CD8-positive, alpha-beta memory T cell (primary cell): Measurements from ENCODE around the gene NOCT. TPM values are rescaled to one million over a fixed set of nuclear protein-coding genes. Genes with fewer than 3 reads are reported as not detected.

ENCODE experiments used
- CTCF ChIA-PET: fragments of 350-600 bp; sonication (Branson Sonifier 250); formaldehyde crosslinking; loops from one replicate; lab custom pipeline; 2021; ENCODE audit warnings: antibody characterized with exemption; lab: Charles Lee
- POLR2A ChIA-PET: fragments of 350-600 bp; sonication (Branson Sonifier 250); formaldehyde crosslinking; loops from one replicate; lab custom pipeline; 2021; ENCODE audit warnings: antibody characterized with exemption; lab: Charles Lee
- DNase-seq, 5 donors: peaks; one replicate each; pipeline versions ENCODE4 v3.0.0 to v3.0.0-alpha.2; 2020 to 2022; ENCODE audit warnings: mixed read lengths in 1 of 5
- H3K27ac ChIP-seq: one replicate; pipeline ENCODE4 v1.7.0; 2013; ENCODE audit warnings: low read depth, mild to moderate bottlenecking, low read length, moderate library complexity
- H3K27me3 ChIP-seq: 2 replicates; pipeline ENCODE4 v1.7.0; 2013; ENCODE audit warnings: low read length, mild to moderate bottlenecking; ENCODE audit not compliant: insufficient read depth, poor library complexity, severe bottlenecking
- H3K36me3 ChIP-seq: 2 replicates; pipeline ENCODE4 v1.7.0; 2013; ENCODE audit warnings: mild to moderate bottlenecking, low read length, moderate library complexity; ENCODE audit not compliant: insufficient read depth
- H3K4me1 ChIP-seq: 2 replicates; pipeline ENCODE4 v1.7.0; 2013; ENCODE audit warnings: mild to moderate bottlenecking, low read length, moderate library complexity; ENCODE audit not compliant: insufficient read depth
- H3K4me3 ChIP-seq: 2 replicates; pipeline ENCODE4 v1.7.0; 2013; ENCODE audit warnings: mild to moderate bottlenecking, low read length
- H3K9me3 ChIP-seq: 2 replicates; pipeline ENCODE4 v1.7.0; 2013; ENCODE audit warnings: mild to moderate bottlenecking, low read length
- H3K27ac Mint-ChIP-seq, 8 donors: one replicate each; pipeline ENCODE4 v1.8.0; 2020 to 2021; ENCODE audit warnings: mixed read lengths in 8 of 8, mild to moderate bottlenecking in 6 of 8, inconsistent platforms in 3 of 8, moderate library complexity in 3 of 8
- H3K27me3 Mint-ChIP-seq, 2 donors: one replicate each; pipeline ENCODE4 v1.8.0; 2020 to 2021; ENCODE audit warnings: mixed read lengths in 2 of 2, mild to moderate bottlenecking in 1 of 2, moderate library complexity in 1 of 2
- H3K36me3 Mint-ChIP-seq, 3 donors: one replicate each; pipeline ENCODE4 v1.8.0; 2020 to 2021; ENCODE audit warnings: mixed read lengths in 3 of 3, inconsistent platforms in 1 of 3, mild to moderate bottlenecking in 1 of 3
- H3K4me1 Mint-ChIP-seq, 3 donors: one replicate each; pipeline ENCODE4 v1.8.0; 2020 to 2021; ENCODE audit warnings: mixed read lengths in 3 of 3, inconsistent platforms in 1 of 3, mild to moderate bottlenecking in 1 of 3
- H3K4me3 Mint-ChIP-seq, 7 donors: one replicate each; pipeline ENCODE4 v1.8.0; 2020 to 2021; ENCODE audit warnings: mixed read lengths in 7 of 7, mild to moderate bottlenecking in 6 of 7, moderate library complexity in 4 of 7, inconsistent platforms in 2 of 7
- H3K9me3 Mint-ChIP-seq, 5 donors: one replicate each; pipeline ENCODE4 v1.8.0; 2020 to 2022; ENCODE audit warnings: mixed read lengths in 5 of 5, mild to moderate bottlenecking in 3 of 5, moderate library complexity in 2 of 5, inconsistent platforms in 1 of 5
- polyA plus RNA-seq: library from polyadenylated mRNA; unstranded; fragments of 300-500 nt; fragmentation: Illumina TruSeq; gene quantifications from one replicate; pipeline ENCODE4 v1.2.3, GENCODE V29; 2021
- total RNA-seq, 2 experiments: library from RNA; stranded (reverse); gene quantifications; one replicate each; pipeline ENCODE4 v1.2.3, GENCODE V29; 2021

NOCT gene
- total and polyA plus RNA-seq, 3 experiments from 2014 or later = 1.5 to 20.3 (median 18.3) TPM

DNA sequence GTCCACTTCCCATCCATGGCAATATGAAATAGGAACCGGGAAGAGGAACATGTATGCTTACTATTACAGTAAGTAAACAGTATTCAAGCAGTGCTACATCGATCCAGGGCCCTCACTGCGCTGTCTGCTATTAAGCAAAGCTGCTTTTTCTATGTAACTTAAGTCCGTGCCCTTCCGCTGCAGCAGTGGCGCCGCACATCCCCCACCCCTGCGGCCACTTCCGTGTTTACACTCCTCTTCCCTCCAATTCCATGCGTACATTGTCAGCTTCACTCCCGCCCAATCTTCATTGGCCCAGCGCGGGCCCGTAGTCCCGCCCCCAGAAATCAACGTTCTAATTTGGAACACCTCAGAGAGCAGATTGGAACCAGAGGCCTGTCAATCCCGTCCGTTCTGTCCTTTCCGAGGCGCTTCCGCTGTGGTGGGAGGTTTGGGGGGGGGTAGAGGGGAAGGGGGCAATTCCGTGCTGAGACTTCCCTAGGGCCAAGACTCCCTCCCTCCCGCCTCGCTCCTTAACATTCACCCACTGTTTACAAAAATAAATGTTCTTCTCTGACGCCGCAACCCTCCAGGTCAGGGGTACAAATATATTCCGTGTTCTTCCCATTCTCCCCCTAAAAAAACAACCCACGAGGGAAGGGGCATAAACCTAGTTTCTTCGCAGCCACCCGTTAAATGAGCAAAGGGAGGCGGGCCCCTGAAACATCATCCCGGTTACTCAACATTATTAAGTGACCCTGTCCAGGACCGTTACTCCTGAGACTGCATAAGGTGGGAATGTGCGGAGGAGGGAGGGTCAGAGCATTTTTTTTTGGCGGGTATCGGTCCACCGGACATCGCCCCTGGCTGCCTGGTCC lies 67.4 kb downstream of the NOCT start:
- POLR2A ChIA-PET = interaction anchor here (0.5 to 2.9 kb wide), 11 partner anchors 14 to 474 kb away, joined by 3 to 25 read pairs (median 4); partner anchors contain the start of genes ELF2, NAA15, NDUFC1 and NOCT
- Histone ChIP-seq H3K27ac (peak overlapping the region; percentile 94), H3K4me3 (peak overlapping the region; percentile 98), H3K4me1 (peaks cover 42% of the 10 kb centered on the region), H3K9me3 (no peaks in the 10 kb centered on the region), H3K27me3 (no peaks in the 10 kb centered on the region), H3K36me3 (no peaks in the 10 kb centered on the region)
- peaks cover 43 to 61% (median 58%) of the 10 kb centered on the region in 3 donors for H3K4me1 Mint-ChIP-seq
- DNase-seq = peak; percentile 87 to 97 (median 93)
- H3K36me3 Mint-ChIP-seq = peaks cover 0 to 26% (median 4%) of the 10 kb centered on the region in 3 donors
- peak overlapping the region; percentile 88 to 100 (median 97) for H3K27ac Mint-ChIP-seq
- H3K4me3 Mint-ChIP-seq = peak overlapping the region; percentile 87 to 100 (median 92)
- CTCF ChIA-PET = interaction anchor here (0.9 to 1.5 kb wide), 2 partner anchors 53 to 71 kb away, joined by 3 to 4 read pairs; no protein-coding TSS in a partner anchor
- peaks cover 0 to 4% of the 10 kb centered on the region in 2 donors for H3K27me3 Mint-ChIP-seq
- H3K9me3 Mint-ChIP-seq = no peaks in the 10 kb centered on the region

DNA sequence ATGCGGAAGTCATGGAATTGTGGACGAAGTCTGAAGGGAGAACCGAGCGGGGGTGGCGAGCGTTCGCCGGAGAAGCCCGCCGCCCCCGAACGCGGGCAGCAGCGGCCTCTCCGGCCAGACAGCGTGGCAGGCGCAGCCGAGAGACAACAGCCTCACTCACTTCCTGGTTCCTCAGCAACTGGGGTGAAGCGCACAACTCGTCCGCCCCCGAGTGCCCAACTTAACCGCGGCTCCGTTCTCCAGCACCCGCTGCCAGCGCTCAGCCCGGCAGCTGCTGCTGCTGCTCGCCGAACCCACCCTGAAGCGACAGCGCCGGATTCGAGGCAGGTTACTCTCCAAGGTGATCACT lies 68.0 kb downstream of the NOCT start:
- H3K27me3 Mint-ChIP-seq = peaks cover 0 to 4% of the 10 kb centered on the region in 2 donors

DNA sequence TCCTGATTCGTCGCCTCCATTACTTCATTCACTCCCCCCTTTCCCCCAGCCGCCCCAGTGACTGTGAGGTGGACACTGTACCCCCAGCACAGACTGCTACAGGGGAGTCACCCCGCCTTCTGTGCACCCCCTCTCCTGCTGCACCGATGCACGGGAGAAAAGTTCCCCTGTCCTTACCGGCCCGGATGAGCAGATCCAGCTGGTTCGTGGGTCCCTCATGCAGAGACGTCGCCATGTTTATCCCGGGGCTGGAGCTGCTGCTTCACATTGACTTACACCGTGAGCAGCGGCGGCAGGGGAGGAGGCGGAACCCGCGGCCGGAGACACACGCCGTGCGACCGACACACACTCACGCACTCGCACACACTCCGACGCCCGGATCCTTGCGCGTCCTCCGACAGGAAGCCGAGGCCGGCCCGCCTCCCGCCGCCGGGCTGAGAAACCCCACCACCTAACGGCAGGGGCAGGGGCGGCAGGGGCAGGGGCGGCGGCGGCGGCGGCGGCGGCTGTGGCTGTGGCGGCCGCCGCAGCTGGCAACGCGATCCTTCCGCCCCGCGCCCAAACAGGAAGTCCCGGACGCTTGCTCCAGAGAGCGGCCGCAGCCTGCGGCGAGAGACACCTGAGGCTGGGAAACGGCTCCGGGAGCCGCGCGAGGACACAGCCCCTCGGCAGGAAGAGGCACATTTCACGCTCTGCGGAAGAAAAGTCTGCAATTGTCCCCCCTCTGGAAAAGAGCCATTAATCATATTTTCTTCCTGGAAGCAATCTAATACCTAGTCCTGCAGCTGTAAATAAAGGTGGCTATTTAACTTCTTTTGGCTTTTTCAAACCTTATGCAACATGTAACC lies 68.6 kb downstream of the NOCT start:
- POLR2A ChIA-PET = interaction anchor here (0.7 to 2.9 kb wide), 6 partner anchors 54 to 472 kb away, joined by 3 to 25 read pairs (median 6); partner anchors contain the start of genes NAA15, NDUFC1, NOCT and SETD7
- peaks cover 31% of the 10 kb centered on the region for H3K4me1 ChIP-seq
- Mint-ChIP-seq H3K4me3 (peak overlapping the region; percentile 87 to 100 (median 92)), H3K4me1 (peaks cover 38 to 52% (median 46%) of the 10 kb centered on the region in 3 donors), H3K9me3 (no peaks in the 10 kb centered on the region), H3K27ac (peak overlapping the region; percentile 88 to 100 (median 98)), H3K36me3 (peaks cover 0 to 25% (median 4%) of the 10 kb centered on the region in 3 donors), H3K27me3 (peaks cover 0 to 4% of the 10 kb centered on the region in 2 donors)
- H3K4me3 ChIP-seq = peak overlapping the region; percentile 98
- H3K36me3 ChIP-seq = no peaks in the 10 kb centered on the region
- peak; percentile 70 to 90 (median 83) for DNase-seq
- CTCF ChIA-PET = interaction anchor here (0.7 to 1.6 kb wide), 6 partner anchors 8 to 217 kb away, joined by 3 to 6 read pairs (median 4); partner anchors contain the start of gene NAA15
- no peaks in the 10 kb centered on the region for H3K9me3 ChIP-seq
- H3K27ac ChIP-seq = peak overlapping the region; percentile 94
- no peaks in the 10 kb centered on the region for H3K27me3 ChIP-seq

More for the DNA sequence above, 68.0 kb downstream of the NOCT start:
- CTCF ChIA-PET = interaction anchor here (0.7 to 1.6 kb wide), 5 partner anchors 9 to 218 kb away, joined by 3 to 6 read pairs (median 4); partner anchors contain the start of gene NAA15
- Histone ChIP-seq H3K27ac (peak overlapping the region; percentile 94), H3K4me1 (peaks cover 37% of the 10 kb centered on the region), H3K4me3 (peak overlapping the region; percentile 98), H3K9me3 (no peaks in the 10 kb centered on the region), H3K27me3 (no peaks in the 10 kb centered on the region), H3K36me3 (no peaks in the 10 kb centered on the region)
- Mint-ChIP-seq H3K4me3 (peak overlapping the region; percentile 87 to 100 (median 92)), H3K9me3 (no peaks in the 10 kb centered on the region), H3K36me3 (peaks cover 0 to 26% (median 4%) of the 10 kb centered on the region in 3 donors), H3K27ac (peak overlapping the region; percentile 88 to 100 (median 97)), H3K4me1 (peaks cover 38 to 58% (median 52%) of the 10 kb centered on the region in 3 donors)
- DNase-seq = peak; percentile 63 to 84 (median 75)
- POLR2A ChIA-PET = interaction anchor here (1.0 to 2.9 kb wide), 5 partner anchors 53 to 473 kb away, joined by 3 to 25 read pairs (median 9); partner anchors contain the start of genes NAA15, NDUFC1 and SETD7

- POLR2A ChIA-PET = interaction anchor here (2.9 kb wide), 1 partner anchor 216 kb away, joined by 25 read pairs; the partner anchor contains the start of genes NAA15 and NDUFC1
- DNase-seq = no peak
- no peaks in the 10 kb centered on the region for H3K9me3 Mint-ChIP-seq
- no peaks in the 10 kb centered on the region for H3K9me3 ChIP-seq
- H3K4me3 Mint-ChIP-seq = peak overlapping the region; percentile 87 to 100 (median 92)
- H3K36me3 ChIP-seq = no peaks in the 10 kb centered on the region
- H3K27me3 Mint-ChIP-seq = peaks cover 0 to 4% of the 10 kb centered on the region in 2 donors
- CTCF ChIA-PET = interaction anchor here (1.2 to 1.6 kb wide), 5 partner anchors 13 to 217 kb away, joined by 4 to 6 read pairs (median 4); partner anchors contain the start of gene NAA15
- peak overlapping the region; percentile 88 to 100 (median 95) for H3K27ac Mint-ChIP-seq
- peaks cover 0 to 24% (median 4%) of the 10 kb centered on the region in 3 donors for H3K36me3 Mint-ChIP-seq
- peak overlapping the region; percentile 94 for H3K27ac ChIP-seq
- peak overlapping the region; percentile 52 for H3K4me3 ChIP-seq
- H3K4me1 ChIP-seq = peaks cover 29% of the 10 kb centered on the region
- H3K4me1 Mint-ChIP-seq = peaks cover 32 to 46% (median 40%) of the 10 kb centered on the region in 3 donors
- no peaks in the 10 kb centered on the region for H3K27me3 ChIP-seq
Measured at GRCh38 chr4:139084804-139085093, 69.2 kb downstream of the NOCT start.

DNA sequence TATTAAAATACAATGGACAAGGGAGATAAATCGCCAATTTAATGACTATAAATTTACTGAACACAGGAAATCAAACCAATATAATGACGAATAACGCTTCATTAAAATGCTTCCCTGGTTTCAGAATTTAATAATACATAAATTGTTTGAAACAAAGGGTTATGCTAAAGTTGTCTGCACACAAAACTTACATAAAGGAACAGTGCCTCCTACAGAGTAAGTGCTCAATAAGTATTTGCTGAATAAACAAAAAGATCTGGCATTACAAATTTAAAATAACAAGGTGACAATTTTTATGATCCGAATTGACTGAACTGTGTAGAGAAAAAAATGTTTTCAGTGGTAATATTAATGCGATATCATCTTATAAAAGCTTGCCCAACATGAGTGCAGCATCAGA lies 69.6 kb downstream of the NOCT start:
- Mint-ChIP-seq H3K9me3 (no peaks in the 10 kb centered on the region), H3K27ac (peak overlapping the region; percentile 88 to 100 (median 95)), H3K27me3 (peaks cover 0 to 4% of the 10 kb centered on the region in 2 donors), H3K36me3 (peaks cover 0 to 23% (median under 1%) of the 10 kb centered on the region in 3 donors), H3K4me3 (peak overlapping the region; percentile 87 to 100 (median 92)), H3K4me1 (peaks cover 29 to 42% (median 36%) of the 10 kb centered on the region in 3 donors)
- no peaks in the 10 kb centered on the region for H3K27me3 ChIP-seq
- H3K9me3 ChIP-seq = no peaks in the 10 kb centered on the region
- peaks cover 26% of the 10 kb centered on the region for H3K4me1 ChIP-seq
- POLR2A ChIA-PET = interaction anchor here (2.9 kb wide), 1 partner anchor 216 kb away, joined by 25 read pairs; the partner anchor contains the start of genes NAA15 and NDUFC1
- H3K4me3 ChIP-seq = no peak overlapping the region
- peak in 2 of 5 donors; percentile 15 to 18 for DNase-seq
- peak overlapping the region; percentile 94 for H3K27ac ChIP-seq
- no peaks in the 10 kb centered on the region for H3K36me3 ChIP-seq
- CTCF ChIA-PET = interaction anchor here (1.0 to 2.3 kb wide), 5 partner anchors 11 to 216 kb away, joined by 3 to 14 read pairs (median 5); partner anchors contain the start of gene NAA15

- no peaks in the 10 kb centered on the region for H3K36me3 Mint-ChIP-seq
Measured at GRCh38 chr4:139092271-139092670, 76.7 kb downstream of the NOCT start.

More at GRCh38 chr4:139092271-139092670, 76.7 kb downstream of the NOCT start:
- peaks cover 0 to 2% of the 10 kb centered on the region in 2 donors for H3K27me3 Mint-ChIP-seq
- no peak overlapping the region for H3K27ac Mint-ChIP-seq
- H3K27ac ChIP-seq = no peak overlapping the region
- H3K27me3 ChIP-seq = no peaks in the 10 kb centered on the region
- no peaks in the 10 kb centered on the region for H3K36me3 ChIP-seq
- H3K9me3 ChIP-seq = no peaks in the 10 kb centered on the region
- H3K9me3 Mint-ChIP-seq = no peaks in the 10 kb centered on the region
- H3K4me3 Mint-ChIP-seq = no peak overlapping the region
- no peaks in the 10 kb centered on the region for H3K4me1 ChIP-seq
- H3K4me3 ChIP-seq = no peak overlapping the region
- ChIA-PET CTCF (interaction anchor here (1.4 kb wide), 1 partner anchor 8 kb away, joined by 3 read pairs; no protein-coding TSS in a partner anchor), POLR2A (no interaction called here)
- H3K4me1 Mint-ChIP-seq = peaks cover 0 to 3% (median 0%) of the 10 kb centered on the region in 3 donors
- DNase-seq = no peak
